Stimulated activated CD4-positive, alpha-beta T cell treated with anti-CD3 and anti-CD28 coated beads, Interleukin-4, amount 100 ng/mL, for 24 hours (primary cell): ENCODE results near the gene VWC2L.
A peak's percentile ranks its signal among the peaks of the same experiment; 100 is the strongest.

ENCODE experiments used
- DNase-seq: peaks from one replicate; pipeline ENCODE4 v3.0.0-alpha.2; 2020

Gene VWC2L

GRCh38 chr2:214410918-214411554 is at the start of gene VWC2L:
TSS of gene VWC2L (plus strand) at chr2:214411054. CDS start at chr2:214414194, 3,140 bp downstream.
- peak; percentile 11 for DNase-seq

GRCh38 chr2:214361116-214361515 is 49.7 kb upstream of the VWC2L start:
- no peak for DNase-seq

GRCh38 chr2:214365549-214365948 is 45.3 kb upstream of the VWC2L start:
- no peak for DNase-seq

GRCh38 chr2:214367171-214367570 is 43.7 kb upstream of the VWC2L start:
- DNase-seq, result no peak

GRCh38 chr2:214376618-214377285 is 34.1 kb upstream of the VWC2L start:
- DNase-seq, result no peak

GRCh38 chr2:214377286-214377624 is 33.6 kb upstream of the VWC2L start:
- DNase-seq, result no peak

GRCh38 chr2:214378455-214379103 is 32.3 kb upstream of the VWC2L start:
- no peak for DNase-seq

GRCh38 chr2:214379227-214379626 is 31.6 kb upstream of the VWC2L start:
- DNase-seq, result no peak

- DNase-seq, result no peak
Measured at GRCh38 chr2:214380681-214381080, 30.2 kb upstream of the VWC2L start.

GRCh38 chr2:214382229-214382628 is 28.6 kb upstream of the VWC2L start:
- no peak for DNase-seq

GRCh38 chr2:214386720-214387119 is 24.1 kb upstream of the VWC2L start:
- no peak for DNase-seq

- DNase-seq, result no peak
Measured at GRCh38 chr2:214389334-214389733, 21.5 kb upstream of the VWC2L start.

GRCh38 chr2:214393796-214394195 is 17.1 kb upstream of the VWC2L start:
- DNase-seq, result no peak

- DNase-seq, result no peak
Measured at GRCh38 chr2:214395040-214395439, 15.8 kb upstream of the VWC2L start.

GRCh38 chr2:214401580-214401979 is 9.3 kb upstream of the VWC2L start:
- DNase-seq, result no peak

- DNase-seq, result no peak
Measured at GRCh38 chr2:214410128-214410775, 602 bp upstream of the VWC2L start.

GRCh38 chr2:214412679-214413078 is 1.8 kb downstream of the VWC2L start:
- DNase-seq, result no peak

GRCh38 chr2:214436470-214436869 is 25.6 kb downstream of the VWC2L start:
- no peak for DNase-seq

- DNase-seq, result no peak
Measured at GRCh38 chr2:214450118-214450894, 39.5 kb downstream of the VWC2L start.

GRCh38 chr2:214451516-214452275 is 40.8 kb downstream of the VWC2L start:
- DNase-seq, result no peak

- DNase-seq, result no peak
Measured at GRCh38 chr2:214465363-214466146, 54.7 kb downstream of the VWC2L start.
